GM12891 (cell line): Measurements from ENCODE around the gene FXR1.
"Not testable (repeated sequence)": the region's sequence is repeated elsewhere in the genome, so short reads cannot be mapped to it uniquely, and the experiment has no call there.

Source experiments
- PAX5 ChIP-seq: IDR thresholded peaks from 2 replicates; pipeline ENCODE4 v1.6.1; 2011; ENCODE audit warnings: low read length, moderate library complexity, mild to moderate bottlenecking; ENCODE audit not compliant: insufficient read depth, severe bottlenecking
- POLR2A ChIP-seq: IDR thresholded peaks from 2 replicates; pipeline ENCODE4 v1.6.1; 2011; ENCODE audit warnings: low read depth, low read length, control low read depth
- POLR2AphosphoS5 ChIP-seq: IDR thresholded peaks from 2 replicates; pipeline ENCODE4 v1.6.1; 2011; ENCODE audit warnings: low read depth, low read length, control low read depth
- SPI1 ChIP-seq: IDR thresholded peaks from 2 replicates; pipeline ENCODE4 v1.6.1; 2011; ENCODE audit warnings: low read depth, low read length, control low read depth
- TAF1 ChIP-seq: IDR thresholded peaks from 2 replicates; pipeline ENCODE4 v1.6.1; 2011; ENCODE audit warnings: low read depth, low read length, control low read depth

GRCh38 chr3:180872430-180872829 lies 40.0 kb upstream of the FXR1 start:
- TF ChIP-seq POLR2A, POLR2AphosphoS5, SPI1, TAF1, PAX5: not testable (repeated sequence)
